Measurements from ENCODE around the gene CERS6. TPM values are rescaled to one million over a fixed set of nuclear protein-coding genes. Genes with fewer than 3 reads are reported as not detected.

CERS6 gene
- total and polyA plus RNA-seq, 2 of the 8 experiments (the other 6 are each of a cell fraction or from before 2014, with no cell fraction given): 6.8 to 28.2 TPM

DNA sequence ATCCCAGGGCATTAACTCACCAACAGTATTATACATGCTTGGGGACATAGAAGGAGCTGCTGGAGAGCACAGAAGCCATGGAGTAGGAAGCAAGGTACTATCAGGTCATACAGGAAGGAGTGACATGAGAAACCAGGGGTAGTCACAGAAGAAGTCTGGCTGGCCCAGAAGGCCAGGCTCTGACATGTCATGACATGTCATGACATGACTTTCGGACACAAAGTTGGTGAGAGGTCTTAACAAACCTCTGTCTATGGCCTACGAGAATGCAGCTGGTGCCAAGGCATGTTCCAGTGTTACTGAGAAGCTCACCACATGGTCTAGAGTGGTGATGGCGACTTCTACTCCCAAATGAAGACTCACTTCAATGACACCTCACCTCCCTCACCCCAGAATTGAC lies 3.3 kb upstream of the CERS6 start:
- Histone ChIP-seq H2BK5ac (ENCODE audit: low read depth, low read length) (peak overlapping the region; percentile 82; the same call in 1 of the 2 replicates), H3K4me3 (ENCODE audit: extremely low read depth in 1 of 4, insufficient read depth in 2 of 4, low read depth in 3 of 4, low read length in 4 of 4) (no peak overlapping the region), H3K23ac (ENCODE audit: insufficient read length) (no peak overlapping the region), H3K27ac (ENCODE audit: low read depth, low read length) (no peak overlapping the region), H3K23me2 (ENCODE audit: low read depth, low read length) (peaks cover 12% of the 10 kb centered on the region), H3K18ac (ENCODE audit: extremely low read depth, low read length) (0 out of 2 replicates have a peak overlapping the region, but pooled peaks have one; percentile 53), H2BK15ac (ENCODE audit: low read length) (no peak overlapping the region), H2BK20ac (ENCODE audit: low read length) (peak overlapping the region; percentile 57; the same call in 1 of the 2 replicates), H3K27me3 (replicated peaks in 1 of 4; ENCODE audit: control insufficient read depth in 3 of 4, extremely low read depth in 1 of 4, insufficient read depth in 3 of 4, low read length in 3 of 4) (no peaks in the 10 kb centered on the region; a peak in 1 of 7 replicates), H4K20me1 (replicated peaks in 1 of 2; ENCODE audit: control insufficient read depth in 1 of 2, insufficient read depth in 2 of 2, low read length in 2 of 2) (peaks cover 0 to 2% of the 10 kb centered on the region in 2 experiments), H3K4me1 (replicated peaks in 1 of 4; ENCODE audit: control insufficient read depth in 3 of 4, insufficient read depth in 4 of 4, low read length in 3 of 4) (peaks cover 0 to 3% (median 3%) of the 10 kb centered on the region in 4 experiments; a peak in 5 of 7 replicates), H3K9ac (replicated peaks in 1 of 4; ENCODE audit: extremely low read depth in 1 of 4, low read depth in 3 of 4, low read length in 3 of 4) (no peak overlapping the region), H3K9me3 (ENCODE audit: insufficient read depth in 2 of 2, low read depth in 1 of 2, low read length in 1 of 2) (peaks cover 0 to 3% of the 10 kb centered on the region in 2 experiments; a peak in 1 of 4 replicates), H3K79me1 (ENCODE audit: low read depth, low read length) (no peaks in the 10 kb centered on the region), H3K4ac (replicated peaks; ENCODE audit: insufficient read length, low read depth, low read length) (peak overlapping the region; percentile 32), H4K5ac (ENCODE audit: insufficient read length, low read depth, low read length) (no peak overlapping the region), H3K79me2 (ENCODE audit: control insufficient read depth in 1 of 2, insufficient read depth in 2 of 2, low read length in 2 of 2) (peaks cover 0 to 9% of the 10 kb centered on the region in 2 experiments; a peak in 2 of 4 replicates), H3K56ac (replicated peaks; ENCODE audit: insufficient read length, low read depth, low read length) (no peak overlapping the region), H2BK120ac (replicated peaks; ENCODE audit: low read depth, low read length) (peak overlapping the region; percentile 34), H3K4me2 (ENCODE audit: insufficient read depth in 1 of 2, low read depth in 2 of 2, low read length in 2 of 2) (no peak overlapping the region), H3K14ac (ENCODE audit: insufficient read length) (no peak overlapping the region), H4K91ac (replicated peaks; ENCODE audit: insufficient read length, low read length) (peak overlapping the region; percentile 72), H2BK12ac (ENCODE audit: low read depth, low read length) (peak overlapping the region; percentile 82; the same call in 1 of the 2 replicates), H2AFZ (ENCODE audit: low read length) (no peak overlapping the region), H2AK5ac (ENCODE audit: low read depth, low read length) (no peak overlapping the region), H4K8ac (ENCODE audit: extremely low read depth, insufficient read depth, low read length) (no peak overlapping the region), H3K36me3 (ENCODE audit: control insufficient read depth in 2 of 4, insufficient read depth in 4 of 4, low read length in 3 of 4) (no peaks in the 10 kb centered on the region)
- 88% methylated on average over 3 of the region's 3 CpGs; no CpG with 5 or more reads in 1 of the 2 experiments for WGBS, 2 experiments (ENCODE audit: extremely low coverage in 1 of 2, insufficient coverage in 1 of 2, insufficient read length in 1 of 2, insufficient replicate concordance in 2 of 2, low coverage in 1 of 2, low lambda C conversion rate in 2 of 2, missing lambda C conversion rate in 1 of 2)
- DNase-seq (ENCODE audit: low read depth in 1 of 2, low spot score in 2 of 2) (no peak), FAIRE-seq (no peak)
- ChIA-PET POLR2A (ENCODE audit: partially characterized antibody) (interaction anchor here (1.9 kb wide), 1 partner anchor 11 kb away, joined by 6 read pairs; no protein-coding TSS in a partner anchor), CTCF (ENCODE audit: partially characterized antibody) (no interaction called here)
- TF ChIP-seq ASH2L (IDR thresholded peaks at IDR 0.05; ENCODE audit: low read length) (no peak), CTBP2 (IDR thresholded peaks at IDR 0.05; ENCODE audit: borderline replicate concordance, insufficient read depth, insufficient read length, low read length) (no peak), TCF12 (IDR thresholded peaks at IDR 0.05; ENCODE audit: low read depth, low read length) (no peak)
- TF ChIP-seq, protein P1, sequence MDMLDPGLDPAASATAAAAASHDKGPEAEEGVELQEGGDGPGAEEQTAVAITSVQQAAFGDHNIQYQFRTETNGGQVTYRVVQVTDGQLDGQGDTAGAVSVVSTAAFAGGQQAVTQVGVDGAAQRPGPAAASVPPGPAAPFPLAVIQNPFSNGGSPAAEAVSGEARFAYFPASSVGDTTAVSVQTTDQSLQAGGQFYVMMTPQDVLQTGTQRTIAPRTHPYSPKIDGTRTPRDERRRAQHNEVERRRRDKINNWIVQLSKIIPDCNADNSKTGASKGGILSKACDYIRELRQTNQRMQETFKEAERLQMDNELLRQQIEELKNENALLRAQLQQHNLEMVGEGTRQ (IDR thresholded peaks at IDR 0.05; ENCODE audit: low read length): no peak
